Measurements from ENCODE around the gene SLC35E4.
A peak's percentile ranks its signal among the peaks of the same experiment; 100 is the strongest.

The SLC35E4 gene

GRCh38 chr22:30607939-30608338 lies 27.6 kb upstream of the SLC35E4 start:
- H3K4me1 ChIP-seq (ENCODE audit: control insufficient read depth, low read length), result peaks cover 51% of the 10 kb centered on the region
- no peaks in the 10 kb centered on the region for H3K36me3 ChIP-seq (ENCODE audit: control insufficient read depth, low read length)
- no peaks in the 10 kb centered on the region for H3K79me2 ChIP-seq (ENCODE audit: control insufficient read depth, low read length)
- TF ChIP-seq CTCF (IDR thresholded peaks at IDR 0.05; ENCODE audit: low read depth, low read length, poor library complexity, severe bottlenecking) (no peak), EZH2phosphoT487 (IDR thresholded peaks at IDR 0.05; ENCODE audit: borderline replicate concordance, low read length) (no peak)
- no peaks in the 10 kb centered on the region for H3K9me3 ChIP-seq (ENCODE audit: control insufficient read depth, insufficient read depth, low read length)
- H3K27ac ChIP-seq (ENCODE audit: low read depth, low read length), result no peak overlapping the region
- peak overlapping the region; percentile 51 for H3K4me2 ChIP-seq (ENCODE audit: low read length)
- no peaks in the 10 kb centered on the region; the same call in 1 of the 2 replicates for H3F3A ChIP-seq (ENCODE audit: control insufficient read depth, insufficient read depth)
- H4K20me1 ChIP-seq (ENCODE audit: control insufficient read depth, insufficient read depth, low read depth, low read length), result no peaks in the 10 kb centered on the region
- H3K9me2 ChIP-seq (replicated peaks; ENCODE audit: control insufficient read depth, low read length), result no peaks in the 10 kb centered on the region
- no peak overlapping the region; the same call in 1 of the 2 replicates for H3K4me3 ChIP-seq (ENCODE audit: low read length)
- H3K27me3 ChIP-seq (ENCODE audit: control insufficient read depth, low read length), result no peaks in the 10 kb centered on the region

- no peaks in the 10 kb centered on the region for H4K20me1 ChIP-seq (ENCODE audit: control insufficient read depth, insufficient read depth, low read depth, low read length)
- TF ChIP-seq EZH2phosphoT487 (IDR thresholded peaks at IDR 0.05; ENCODE audit: borderline replicate concordance, low read length) (no peak), CTCF (IDR thresholded peaks at IDR 0.05; ENCODE audit: low read depth, low read length, poor library complexity, severe bottlenecking) (no peak)
- H3K4me1 ChIP-seq (ENCODE audit: control insufficient read depth, low read length), result peaks cover 51% of the 10 kb centered on the region
- peak overlapping the region; percentile 51 for H3K4me2 ChIP-seq (ENCODE audit: low read length)
- no peaks in the 10 kb centered on the region for H3K9me3 ChIP-seq (ENCODE audit: control insufficient read depth, insufficient read depth, low read length)
- no peak overlapping the region for H3K27ac ChIP-seq (ENCODE audit: low read depth, low read length)
- H3K4me3 ChIP-seq (ENCODE audit: low read length), result 0 out of 2 replicates have a peak overlapping the region, but pooled peaks have one; percentile 12
- no peaks in the 10 kb centered on the region; the same call in 1 of the 2 replicates for H3F3A ChIP-seq (ENCODE audit: control insufficient read depth, insufficient read depth)
- H3K9me2 ChIP-seq (replicated peaks; ENCODE audit: control insufficient read depth, low read length), result no peaks in the 10 kb centered on the region
- H3K36me3 ChIP-seq (ENCODE audit: control insufficient read depth, low read length), result no peaks in the 10 kb centered on the region
- H3K27me3 ChIP-seq (ENCODE audit: control insufficient read depth, low read length), result no peaks in the 10 kb centered on the region
- no peaks in the 10 kb centered on the region for H3K79me2 ChIP-seq (ENCODE audit: control insufficient read depth, low read length)
Observed at GRCh38 chr22:30609260-30610185, 26.1 kb upstream of the SLC35E4 start.

- Histone ChIP-seq H3K27me3 (ENCODE audit: control insufficient read depth, low read length) (no peaks in the 10 kb centered on the region), H3K27ac (ENCODE audit: low read depth, low read length) (no peak overlapping the region), H3K79me2 (ENCODE audit: control insufficient read depth, low read length) (no peaks in the 10 kb centered on the region), H3F3A (ENCODE audit: control insufficient read depth, insufficient read depth) (no peaks in the 10 kb centered on the region; the same call in 1 of the 2 replicates), H3K36me3 (ENCODE audit: control insufficient read depth, low read length) (no peaks in the 10 kb centered on the region), H3K9me2 (replicated peaks; ENCODE audit: control insufficient read depth, low read length) (no peaks in the 10 kb centered on the region), H3K9me3 (ENCODE audit: control insufficient read depth, insufficient read depth, low read length) (no peaks in the 10 kb centered on the region), H3K4me3 (ENCODE audit: low read length) (no peak overlapping the region), H3K4me1 (ENCODE audit: control insufficient read depth, low read length) (peaks cover 47% of the 10 kb centered on the region), H3K4me2 (ENCODE audit: low read length) (no peak overlapping the region), H4K20me1 (ENCODE audit: control insufficient read depth, insufficient read depth, low read depth, low read length) (no peaks in the 10 kb centered on the region)
- no peak for TF ChIP-seq CTCF (IDR thresholded peaks at IDR 0.05; ENCODE audit: low read depth, low read length, poor library complexity, severe bottlenecking)
- TF ChIP-seq EZH2phosphoT487 (IDR thresholded peaks at IDR 0.05; ENCODE audit: borderline replicate concordance, low read length), result no peak
Observed at GRCh38 chr22:30610299-30610698, 25.3 kb upstream of the SLC35E4 start.
